HepG2 (cell line): ENCODE measurements around the gene APC2. TPM values are rescaled to one million over a fixed set of nuclear protein-coding genes. Genes with fewer than 3 reads are reported as not detected.
A peak's percentile ranks its signal among the peaks of the same experiment; 100 is the strongest.

Source experiments
- ATAC-seq: fragments of 200-7000 bp; cut with Tn5 transposase; 3 replicates; pipeline ENCODE4 v1.9.1; 2020; ENCODE audit warnings: mild to moderate bottlenecking, moderate library complexity
- BruUV-seq: library from RNA; stranded (reverse); fragments of 400-500 nt; replicated peaks from 2 replicates; lab custom pipeline; 2021; lab: Mats Ljungman, UMichigan
- CTCF ChIA-PET: fragments of 300-600 bp; formaldehyde crosslinking; extraction: SDS; loops from one replicate; lab custom pipeline; 2021; ENCODE audit warnings: low total read pairs, inconsistent platforms, low intra/inter-chr PET ratio; lab: Yijun Ruan, JAX
- POLR2A ChIA-PET: fragments of 350-600 bp; sonication (Branson Sonifier 250); formaldehyde crosslinking; loops from one replicate; lab custom pipeline; 2020; ENCODE audit warnings: antibody characterized with exemption, inconsistent platforms; lab: Yijun Ruan, JAX
- DNase-seq: peaks from one replicate; pipeline ENCODE4 v3.0.0-alpha.2; 2015; ENCODE audit warnings: low spot score
- FAIRE-seq: peaks from 3 replicates; lab custom pipeline; 2011; peaks lifted over from hg19 to GRCh38; lab: Jason Lieb, UNC
- H2AFZ ChIP-seq: one replicate; pipeline ENCODE4 v1.6.1; 2011; ENCODE audit warnings: low read length, inconsistent platforms
- H3K27ac ChIP-seq: fragments of 300-600 bp; 3 replicates; pipeline ENCODE4 v1.8.0; 2011; ENCODE audit warnings: mixed run types, mild to moderate bottlenecking, mixed read lengths, low read length, inconsistent platforms; ENCODE audit not compliant: insufficient read depth; ENCODE audit errors: extremely low read length
- H3K27me3 ChIP-seq, 2 experiments: fragments of 200-600 bp in 1 of 2; 2 replicates in 1 of 2; 3 replicates in 1 of 2; pipeline versions ENCODE4 v1.6.0 to v1.8.0; 2011; ENCODE audit warnings: low read length in 2 of 2, mild to moderate bottlenecking in 2 of 2, moderate library complexity in 2 of 2, inconsistent platforms in 1 of 2; ENCODE audit not compliant: insufficient read depth in 2 of 2, control insufficient read depth in 1 of 2
- H3K36me3 ChIP-seq, 2 experiments: fragments of 200-600 bp in 1 of 2; replicated peaks in 1 of 2; 2 replicates in 1 of 2; 3 replicates in 1 of 2; pipeline versions ENCODE4 v1.5.1 to v1.8.0; 2011; ENCODE audit warnings: low read length in 2 of 2, inconsistent platforms in 1 of 2; ENCODE audit not compliant: insufficient read depth in 2 of 2, control insufficient read depth in 1 of 2
- H3K4me1 ChIP-seq: 2 replicates; pipeline ENCODE4 v1.5.1; 2012; ENCODE audit warnings: low read length, inconsistent platforms; ENCODE audit not compliant: insufficient read depth
- H3K4me2 ChIP-seq: 2 replicates; pipeline ENCODE4 v1.6.0; 2011; ENCODE audit warnings: low read depth, low read length, inconsistent platforms
- H3K4me3 ChIP-seq, 3 experiments: fragments of 200-600 bp in 1 of 3; sonication (generic), shearing (Covaris generic) in 1 of 3; replicated peaks in 1 of 3; 2 replicates each; pipeline ENCODE4 v1.5.1; 2011 to 2016; ENCODE audit warnings: low read length in 3 of 3, inconsistent platforms in 2 of 3, low read depth in 2 of 3, mild to moderate bottlenecking in 2 of 3, control low read depth in 1 of 3, mixed read lengths in 1 of 3; ENCODE audit not compliant: insufficient read depth in 1 of 3
- H3K79me2 ChIP-seq: one replicate; pipeline ENCODE4 v1.6.1; 2011; ENCODE audit warnings: low read length, inconsistent platforms; ENCODE audit not compliant: insufficient read depth
- H3K9ac ChIP-seq: 2 replicates; pipeline ENCODE4 v1.6.0; 2011; ENCODE audit warnings: mild to moderate bottlenecking, low read depth, low read length, inconsistent platforms; ENCODE audit not compliant: insufficient read depth
- H3K9me3 ChIP-seq: 2 replicates; pipeline ENCODE4 v1.5.1; 2012; ENCODE audit warnings: mild to moderate bottlenecking, low read length
- H4K20me1 ChIP-seq: 2 replicates; pipeline ENCODE4 v1.6.0; 2011; ENCODE audit warnings: inconsistent platforms, mild to moderate bottlenecking, low read length, moderate library complexity; ENCODE audit not compliant: insufficient read depth
- ATF7-NPFF ChIP-seq: sonication (generic); formaldehyde crosslinking; IDR thresholded peaks from 2 replicates; pipeline ENCODE4 v1.8.1; 2023; ENCODE audit warnings: mild to moderate bottlenecking, low read depth, missing genetic modification reagents, moderate library complexity
- HINFP ChIP-seq: sonication (generic); formaldehyde crosslinking; IDR thresholded peaks from 2 replicates; pipeline ENCODE4 v1.4.0; 2020; ENCODE audit warnings: low read depth, mild to moderate bottlenecking, missing genetic modification reagents
- MAZ ChIP-seq, 2 experiments: sonication (generic) in 1 of 2; formaldehyde crosslinking in 1 of 2; IDR thresholded peaks; 2 replicates each; pipeline versions ENCODE4 v1.5.0 to v1.6.1; 2012 to 2020; ENCODE audit warnings: low read depth in 2 of 2, mild to moderate bottlenecking in 2 of 2, borderline replicate concordance in 1 of 2, improper control_type of control experiment in 1 of 2, low read length in 1 of 2, missing genetic modification reagents in 1 of 2, moderate library complexity in 1 of 2
- SAP130 ChIP-seq: IDR thresholded peaks from 2 replicates; pipeline ENCODE4 v1.6.1; 2016; ENCODE audit warnings: low read depth
- SIN3A ChIP-seq: IDR thresholded peaks from 2 replicates; pipeline ENCODE4 v1.6.1; 2011; ENCODE audit warnings: low read depth, mild to moderate bottlenecking, control low read depth, low read length, borderline replicate concordance
- ZBTB14 ChIP-seq: sonication (generic); formaldehyde crosslinking; IDR thresholded peaks from 2 replicates; pipeline ENCODE4 v1.4.0; 2020; ENCODE audit warnings: missing genetic modification reagents
- ZBTB26 ChIP-seq: IDR thresholded peaks from 2 replicates; pipeline ENCODE4 v1.6.1; 2016; ENCODE audit warnings: missing compliant biosample characterization, missing genetic modification reagents, borderline replicate concordance
- ZBTB7B ChIP-seq: sonication (generic); formaldehyde crosslinking; IDR thresholded peaks from 2 replicates; pipeline ENCODE4 v1.4.0; 2020; ENCODE audit warnings: missing genetic modification reagents
- ZNF124 ChIP-seq: sonication (generic); formaldehyde crosslinking; IDR thresholded peaks from 2 replicates; pipeline ENCODE4 v1.4.0; 2020; ENCODE audit warnings: missing genetic modification reagents
- ZNF253 ChIP-seq: sonication (generic); formaldehyde crosslinking; IDR thresholded peaks from 2 replicates; pipeline ENCODE4 v1.8.0; 2022; ENCODE audit warnings: mild to moderate bottlenecking, missing genetic modification reagents, borderline replicate concordance
- ZNF414 ChIP-seq: sonication (generic); formaldehyde crosslinking; IDR thresholded peaks from 2 replicates; pipeline ENCODE4 v1.5.0; 2020; ENCODE audit warnings: missing genetic modification reagents
- ZNF607 ChIP-seq: sonication (generic); formaldehyde crosslinking; IDR thresholded peaks from 2 replicates; pipeline ENCODE4 v1.5.1; 2020; ENCODE audit warnings: missing genetic modification reagents, mild to moderate bottlenecking, borderline replicate concordance
- ZNF777 ChIP-seq: sonication (generic); formaldehyde crosslinking; IDR thresholded peaks from 2 replicates; pipeline ENCODE4 v1.4.0; 2020; ENCODE audit warnings: missing genetic modification reagents
- WGBS: methylation state at CpG from one replicate; pipeline ENCODE4 v1.1.6; 2017; ENCODE audit warnings: low lambda C conversion rate; 5-methylcytosine and 5-hydroxymethylcytosine counted together
- in situ Hi-C: cut with HindIII; loops from 2 replicates; pipeline ENCODE4 v1.10.0; 2017; ENCODE audit warnings: low pct_unique_long_range_greater_than_20kb; ENCODE audit not compliant: extremely low pct_ligation_motif_present
- intact Hi-C: fragments of 100-400 bp; cut with micrococcal nuclease; formaldehyde crosslinking; loops from one replicate; pipeline ENCODE4 v1.10.0; 2022; ENCODE audit not compliant: unreplicated experiment
- polyA plus RNA-seq, 8 experiments: library from polyadenylated mRNA; depleted of rRNA in 3 of 8; stranded (reverse) in 7 of 8; unstranded in 1 of 8; fragments of >200 nt; fragmentation: Illumina TruSeq in 4 of 8; extraction: Trizol in 4 of 8; gene quantifications; 2 replicates each; pipeline versions ENCODE4 v1.2.1 to v1.2.3, GENCODE V29; 2011 to 2016; ENCODE audit warnings: low read depth in 4 of 8, missing spikeins in 1 of 8, mixed read lengths in 1 of 8; ENCODE audit not compliant: insufficient read depth in 1 of 8
- total RNA-seq, 5 experiments: library from RNA; depleted of rRNA; stranded (reverse); fragments of >200 nt; fragmentation: Illumina TruSeq; extraction: Trizol; gene quantifications; 2 replicates each; pipeline ENCODE4 v1.2.3, GENCODE V29; 2016; ENCODE audit warnings: low read depth in 1 of 5

The APC2 gene
- total and polyA plus RNA-seq, 2 of the 13 experiments (the other 11 are each of a cell fraction or from before 2014, with no cell fraction given): 0.08 to 0.22 TPM

- POLR2A ChIA-PET: interaction anchor here (0.7 to 3.6 kb wide), 5 partner anchors 14 to 201 kb away, joined by 3 to 19 read pairs (median 3); partner anchors contain the start of genes CIRBP, PCSK4 and REEP6
- intact Hi-C loops: no loop called here
These were observed 19.5 kb downstream of the APC2 start for GRCh38 chr19:1469255-1470054.

More at GRCh38 chr19:1469255-1470054, 19.5 kb downstream of the APC2 start:
- BruUV-seq: no TSS peak
- DNase-seq (no peak), FAIRE-seq (no peak), ATAC-seq (peak; percentile 28)
- peaks cover 25% of the 10 kb centered on the region for H3K4me1 ChIP-seq
- TF ChIP-seq SIN3A: no peak
- no peak for TF ChIP-seq MAZ (IDR thresholded peaks at IDR 0.05; ENCODE audit: borderline replicate concordance, low read depth, low read length)
- peak; percentile 57; the same call in 1 of the 2 replicates for TF ChIP-seq MAZ (CRISPR knock-in tag; IDR thresholded peaks at IDR 0.05; ENCODE audit: low read depth)
- TF ChIP-seq ZBTB26: no peak
- 0 out of 2 replicates have a peak, but pooled peaks have one; percentile 10 for TF ChIP-seq ZNF414 (CRISPR knock-in tag)
- peak; percentile 54; the same call in 1 of the 2 replicates for TF ChIP-seq ZNF607 (CRISPR knock-in tag)
- peak; percentile 22; the same call in 1 of the 2 replicates for TF ChIP-seq SAP130 (CRISPR knock-in tag)
- peak; percentile 35; the same call in 1 of the 2 replicates for TF ChIP-seq ZBTB7B (CRISPR knock-in tag)
- peak; percentile 53; the same call in 1 of the 2 replicates for TF ChIP-seq HINFP (CRISPR knock-in tag)
- peak; percentile 77 for TF ChIP-seq ZBTB14 (CRISPR knock-in tag)
- no peak for TF ChIP-seq ZNF124 (CRISPR knock-in tag)
- no peak for TF ChIP-seq ZNF253 (CRISPR knock-in tag)
- 0 out of 2 replicates have a peak, but pooled peaks have one; percentile 21 for TF ChIP-seq ATF7-NPFF (CRISPR knock-in tag)
- TF ChIP-seq ZNF777: peak; percentile 92
- H3K4me2 ChIP-seq: peak overlapping the region; percentile 76
- in situ Hi-C loops: no loop called here
- H3K9me3 ChIP-seq: no peaks in the 10 kb centered on the region
- H2AFZ ChIP-seq: no peak overlapping the region
- H3K36me3 ChIP-seq: no peaks in the 10 kb centered on the region; a peak in 1 of 5 replicates
- no CpG with 5 or more reads among the region's 117 CpGs for WGBS
- H4K20me1 ChIP-seq: peaks cover 12% of the 10 kb centered on the region
- no peaks in the 10 kb centered on the region for H3K27me3 ChIP-seq
- no peak overlapping the region for H3K27ac ChIP-seq
- CTCF ChIA-PET: no interaction called here
- no peaks in the 10 kb centered on the region for H3K79me2 ChIP-seq
- peak overlapping the region; percentile 43; the same call in 1 of the 2 replicates for H3K9ac ChIP-seq
- peak overlapping the region; percentile 45 to 69 (median 55); a peak in 4 of 6 replicates for H3K4me3 ChIP-seq
